ENCODE measurements around the gene ILRUN. TPM values are rescaled to one million over a fixed set of nuclear protein-coding genes. Genes with fewer than 3 reads are reported as not detected.
"Not testable (repeated sequence)": the region's sequence is repeated elsewhere in the genome, so short reads cannot be mapped to it uniquely, and the experiment has no call there.

ILRUN gene
- total and polyA plus RNA-seq, 8 donors: 43.7 to 82.9 (median 48.3) TPM

DNA sequence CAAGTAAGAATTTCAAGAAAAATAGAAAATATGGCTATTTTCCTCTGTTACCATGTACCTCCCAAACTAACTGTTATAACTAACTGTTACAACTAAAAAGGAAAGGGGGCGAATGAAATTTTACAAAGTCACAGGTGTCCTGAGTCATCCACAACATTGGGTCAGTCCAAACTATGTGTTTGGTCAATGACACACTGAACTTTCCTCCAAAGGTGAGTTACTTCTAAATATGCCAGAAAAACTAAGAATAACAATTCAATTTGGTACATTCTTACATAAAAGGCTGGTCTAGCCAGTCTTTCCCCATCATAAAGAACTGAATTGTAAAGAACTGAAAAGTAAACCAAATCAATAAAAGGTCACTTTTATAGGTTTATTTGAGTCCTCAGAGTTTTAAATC, 44.3 kb downstream of the ILRUN start:
- TF ChIP-seq, protein P1, sequence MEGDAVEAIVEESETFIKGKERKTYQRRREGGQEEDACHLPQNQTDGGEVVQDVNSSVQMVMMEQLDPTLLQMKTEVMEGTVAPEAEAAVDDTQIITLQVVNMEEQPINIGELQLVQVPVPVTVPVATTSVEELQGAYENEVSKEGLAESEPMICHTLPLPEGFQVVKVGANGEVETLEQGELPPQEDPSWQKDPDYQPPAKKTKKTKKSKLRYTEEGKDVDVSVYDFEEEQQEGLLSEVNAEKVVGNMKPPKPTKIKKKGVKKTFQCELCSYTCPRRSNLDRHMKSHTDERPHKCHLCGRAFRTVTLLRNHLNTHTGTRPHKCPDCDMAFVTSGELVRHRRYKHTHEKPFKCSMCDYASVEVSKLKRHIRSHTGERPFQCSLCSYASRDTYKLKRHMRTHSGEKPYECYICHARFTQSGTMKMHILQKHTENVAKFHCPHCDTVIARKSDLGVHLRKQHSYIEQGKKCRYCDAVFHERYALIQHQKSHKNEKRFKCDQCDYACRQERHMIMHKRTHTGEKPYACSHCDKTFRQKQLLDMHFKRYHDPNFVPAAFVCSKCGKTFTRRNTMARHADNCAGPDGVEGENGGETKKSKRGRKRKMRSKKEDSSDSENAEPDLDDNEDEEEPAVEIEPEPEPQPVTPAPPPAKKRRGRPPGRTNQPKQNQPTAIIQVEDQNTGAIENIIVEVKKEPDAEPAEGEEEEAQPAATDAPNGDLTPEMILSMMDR (IDR thresholded peaks at IDR 0.05): no peak
- Histone ChIP-seq H3K4me1 (peaks cover 14 to 43% of the 10 kb centered on the region in 2 donors), H3K36me3 (peaks cover 0 to 9% of the 10 kb centered on the region in 2 donors), H3K27me3 (no peaks in the 10 kb centered on the region), H3K27ac (peak overlapping the region in 1 of 2 donors; percentile 1), H3K4me3 (no peak overlapping the region), H3K9me3 (no peaks in the 10 kb centered on the region)
- ATAC-seq: no peak
- no peak for DNase-seq
- intact Hi-C loops (cut with DNase I): no loop called here

DNA sequence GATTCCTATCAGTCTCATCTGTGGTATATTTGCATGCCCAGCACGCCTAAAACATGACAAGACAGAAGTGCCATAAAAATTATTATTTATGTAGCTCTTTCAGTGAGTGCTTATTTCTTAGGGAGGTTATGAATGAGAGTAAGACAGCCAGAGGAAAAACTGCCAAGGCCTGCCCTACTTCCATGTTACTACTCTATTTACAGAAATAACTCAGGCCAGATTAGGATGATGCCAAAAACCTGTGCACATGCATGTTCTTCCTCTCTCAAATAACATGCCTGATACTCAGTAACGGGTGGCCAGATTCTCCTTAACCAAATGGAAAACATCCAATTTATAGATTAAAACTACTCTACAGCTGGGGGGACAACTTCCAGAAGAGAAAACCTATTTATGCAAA, 45.7 kb downstream of the ILRUN start:
- Histone ChIP-seq H3K27ac (peak overlapping the region in 1 of 2 donors; percentile 16), H3K36me3 (peaks cover 0 to 11% of the 10 kb centered on the region in 2 donors), H3K9me3 (no peaks in the 10 kb centered on the region), H3K27me3 (no peaks in the 10 kb centered on the region), H3K4me1 (peaks cover 4 to 29% of the 10 kb centered on the region in 2 donors), H3K4me3 (no peak overlapping the region)
- DNase-seq (no peak), ATAC-seq (no peak)
- intact Hi-C loops (cut with DNase I): no loop called here
- TF ChIP-seq, protein P1 (IDR thresholded peaks at IDR 0.05): no peak

DNA sequence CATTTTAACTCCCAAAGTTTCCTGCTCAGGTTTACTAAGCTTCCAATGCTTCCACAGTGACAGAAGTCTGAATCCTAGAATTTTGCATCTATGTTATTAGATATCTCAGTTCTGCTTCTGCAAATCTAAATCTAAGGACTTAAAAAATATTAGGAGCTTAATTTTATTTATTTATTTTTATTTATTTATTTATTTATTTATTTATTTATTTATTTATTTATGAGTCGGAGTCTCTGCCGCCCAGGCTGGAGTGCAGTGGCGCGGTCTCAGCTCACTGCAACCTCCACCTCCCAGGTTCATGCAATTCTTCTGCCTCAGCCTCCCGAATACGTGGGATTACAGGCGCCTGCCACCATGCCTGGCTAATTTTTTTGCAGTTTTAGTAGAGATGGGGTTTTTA, 46.3 kb downstream of the ILRUN start:
- peaks cover 0 to 23% of the 10 kb centered on the region in 2 donors for H3K4me1 ChIP-seq
- H3K27ac ChIP-seq; ATAC-seq; DNase-seq; H3K4me3 ChIP-seq; H3K9me3 ChIP-seq; H3K27me3 ChIP-seq; intact Hi-C loops (cut with DNase I): not testable (repeated sequence)
- H3K36me3 ChIP-seq: peaks cover 0 to 17% of the 10 kb centered on the region in 2 donors

GRCh38 chr6:34648806-34649205, 47.8 kb downstream of the ILRUN start:
- Histone ChIP-seq H3K4me1 (peaks cover 0 to 16% of the 10 kb centered on the region in 2 donors), H3K4me3 (no peak overlapping the region), H3K36me3 (peaks cover 0 to 21% of the 10 kb centered on the region in 2 donors), H3K27ac (no peak overlapping the region), H3K27me3 (no peaks in the 10 kb centered on the region), H3K9me3 (no peaks in the 10 kb centered on the region)
- DNase-seq: no peak
- TF ChIP-seq, protein P1 (IDR thresholded peaks at IDR 0.05): no peak
- intact Hi-C loops (cut with DNase I): no loop called here
- peak; percentile 73 for ATAC-seq

Other genes starting within 250 kb of the ILRUN start
- gene PACSIN1, start 230.7 kb downstream of the ILRUN start, total RNA-seq: under 1 TPM in 1 of 2 donors, not detected in 1; 0.09 TPM
- gene PACSIN1, start 230.7 kb downstream of the ILRUN start, polyA plus RNA-seq (ENCODE audit: insufficient read length in 6 of 6): under 1 TPM; 0.13 to 0.51 (median 0.27) TPM
- gene SPDEF, start 140.4 kb downstream of the ILRUN start, total RNA-seq: 1 to 10 TPM; 3.1 to 6.0 TPM
- gene SPDEF, start 140.4 kb downstream of the ILRUN start, polyA plus RNA-seq (ENCODE audit: insufficient read length in 6 of 6): 1 to 10 TPM in 4 of 6 donors, under 1 TPM in 2; 0.93 to 2.3 (median 1.4) TPM
- gene SNRPC, start 60.7 kb upstream of the ILRUN start, total RNA-seq: 10 to 100 TPM; 64.1 to 75.0 TPM
- gene SNRPC, start 60.7 kb upstream of the ILRUN start, polyA plus RNA-seq (ENCODE audit: insufficient read length in 6 of 6): 100 to 1,000 TPM; 104 to 134 (median 118) TPM
- gene BLTP3A, start 95.3 kb upstream of the ILRUN start, total RNA-seq: 10 to 100 TPM; 17.1 to 21.8 TPM
- 10 to 100 TPM; 12.2 to 13.7 (median 12.7) TPM for gene BLTP3A, start 95.3 kb upstream of the ILRUN start, polyA plus RNA-seq (ENCODE audit: insufficient read length in 6 of 6)
- gene TAF11, start 191.3 kb upstream of the ILRUN start, total RNA-seq: 10 to 100 TPM; 22.6 to 23.9 TPM
- 10 to 100 TPM; 47.5 to 52.1 (median 51.2) TPM for gene TAF11, start 191.3 kb upstream of the ILRUN start, polyA plus RNA-seq (ENCODE audit: insufficient read length in 6 of 6)
- 10 to 100 TPM; 28.7 to 45.4 TPM for gene ANKS1A, start 192.5 kb upstream of the ILRUN start, total RNA-seq
- gene ANKS1A, start 192.5 kb upstream of the ILRUN start, polyA plus RNA-seq (ENCODE audit: insufficient read length in 6 of 6): 10 to 100 TPM; 23.0 to 31.0 (median 25.5) TPM